Endothelial cell of umbilical vein (primary cell): Measurements from ENCODE around the gene AMN. TPM values are rescaled to one million over a fixed set of nuclear protein-coding genes. Genes with fewer than 3 reads are reported as not detected.

Source experiments
- BruUV-seq: library from RNA; stranded (reverse); fragments of 400-500 nt; replicated peaks from 2 replicates; lab custom pipeline; 2021; lab: Mats Ljungman, UMichigan
- CTCF ChIA-PET: fragments of 300-600, 350-600 bp; sonication (Branson Sonifier 250); formaldehyde crosslinking; loops from one replicate; lab custom pipeline; 2021; ENCODE audit warnings: antibody characterized with exemption, inconsistent platforms; lab: Charles Lee
- POLR2A ChIA-PET: fragments of 300-600, 350-600 bp; sonication (Branson Sonifier 250); formaldehyde crosslinking; loops from one replicate; lab custom pipeline; 2021; ENCODE audit warnings: antibody characterized with exemption, inconsistent platforms; lab: Charles Lee
- DNase-seq: peaks from one replicate; pipeline ENCODE4 v3.0.0-alpha.2; 2011; ENCODE audit warnings: low read depth, low spot score
- FAIRE-seq: peaks from 2 replicates; lab custom pipeline; 2011; peaks lifted over from hg19 to GRCh38; lab: Jason Lieb, UNC
- H2AFZ ChIP-seq: 2 replicates; pipeline ENCODE4 v1.6.0; 2012; ENCODE audit warnings: low read depth, low read length, control low read depth, inconsistent platforms
- H3K27ac ChIP-seq: 2 replicates; pipeline ENCODE4 v1.5.1; 2011; ENCODE audit warnings: low read depth, mild to moderate bottlenecking, control low read depth, low read length, moderate library complexity; ENCODE audit not compliant: insufficient read depth
- H3K27me3 ChIP-seq, 2 experiments: 2 replicates each; pipeline versions ENCODE4 v1.6.0 to v1.6.1; 2011; ENCODE audit warnings: low read length in 2 of 2, mixed read lengths in 1 of 2; ENCODE audit not compliant: control insufficient read depth in 2 of 2, insufficient read depth in 2 of 2
- H3K36me3 ChIP-seq, 2 experiments: 2 replicates in 1 of 2; 3 replicates in 1 of 2; pipeline ENCODE4 v1.5.1; 2011; ENCODE audit warnings: low read length in 2 of 2, mild to moderate bottlenecking in 1 of 2, moderate library complexity in 1 of 2; ENCODE audit not compliant: control insufficient read depth in 2 of 2, insufficient read depth in 2 of 2; ENCODE audit errors: extremely low read depth in 1 of 2
- H3K4me1 ChIP-seq: 3 replicates; pipeline ENCODE4 v1.5.1; 2011; ENCODE audit warnings: mild to moderate bottlenecking, low read length; ENCODE audit not compliant: control insufficient read depth, insufficient read depth; ENCODE audit errors: extremely low read depth
- H3K4me2 ChIP-seq: 2 replicates; pipeline ENCODE4 v1.6.1; 2011; ENCODE audit warnings: low read length, control low read depth, mixed read lengths; ENCODE audit not compliant: insufficient read depth
- H3K4me3 ChIP-seq, 3 experiments: fragments of 200-600 bp in 1 of 3; sonication (generic), shearing (Covaris generic) in 1 of 3; replicated peaks in 1 of 3; 2 replicates each; pipeline ENCODE4 v1.5.1; 2011 to 2016; ENCODE audit warnings: control low read depth in 3 of 3, low read length in 3 of 3, mild to moderate bottlenecking in 2 of 3, inconsistent platforms in 1 of 3, low read depth in 1 of 3, moderate library complexity in 1 of 3; ENCODE audit not compliant: insufficient read depth in 1 of 3
- H3K79me2 ChIP-seq: 2 replicates; pipeline ENCODE4 v1.6.0; 2012; ENCODE audit warnings: low read length, inconsistent platforms; ENCODE audit not compliant: control insufficient read depth, insufficient read depth
- H3K9ac ChIP-seq: replicated peaks from 2 replicates; pipeline ENCODE3; 2011; ENCODE audit warnings: low read length, control low read depth; ENCODE audit not compliant: insufficient read depth; ENCODE audit errors: extremely low read depth
- H3K9me1 ChIP-seq: replicated peaks from 3 replicates; pipeline ENCODE4 v1.6.0; 2011; ENCODE audit warnings: mild to moderate bottlenecking, low read length; ENCODE audit not compliant: control insufficient read depth, insufficient read depth; ENCODE audit errors: extremely low read depth
- H3K9me3 ChIP-seq: replicated peaks from 2 replicates; pipeline ENCODE4 v1.5.1; 2012; ENCODE audit warnings: low read length, inconsistent platforms; ENCODE audit not compliant: control insufficient read depth, insufficient read depth
- H4K20me1 ChIP-seq: replicated peaks from 2 replicates; pipeline ENCODE3; 2011; ENCODE audit warnings: mild to moderate bottlenecking, low read length; ENCODE audit not compliant: control insufficient read depth, insufficient read depth; ENCODE audit errors: extremely low read depth
- CTCF ChIP-seq, 2 donors: IDR thresholded peaks; 1 replicate in 1 of 2; 2 replicates in 1 of 2; pipeline ENCODE4 v1.5.1; 2011; ENCODE audit warnings: low read length in 2 of 2, mild to moderate bottlenecking in 2 of 2, moderate library complexity in 2 of 2, control low read depth in 1 of 2, inconsistent platforms in 1 of 2, low read depth in 1 of 2; ENCODE audit not compliant: insufficient read depth in 1 of 2; ENCODE audit errors: extremely low read depth in 1 of 2
- EZH2 ChIP-seq: IDR thresholded peaks from 2 replicates; pipeline ENCODE4 v1.6.1; 2012; ENCODE audit warnings: borderline replicate concordance, low read depth, mild to moderate bottlenecking, moderate library complexity, low read length, inconsistent platforms; ENCODE audit not compliant: severe bottlenecking
- FOS ChIP-seq: IDR thresholded peaks from 2 replicates; pipeline ENCODE4 v1.6.1; 2011; ENCODE audit warnings: mild to moderate bottlenecking, low read length, moderate library complexity, borderline replicate concordance; ENCODE audit not compliant: insufficient read depth
- GATA2 ChIP-seq: IDR thresholded peaks from 2 replicates; pipeline ENCODE4 v1.7.0; 2011; ENCODE audit warnings: low read depth, mild to moderate bottlenecking, moderate library complexity, mixed read lengths, low read length; ENCODE audit not compliant: insufficient read length, insufficient read depth
- JUN ChIP-seq: IDR thresholded peaks from 2 replicates; pipeline ENCODE4 v1.6.1; 2011; ENCODE audit warnings: borderline replicate concordance, low read depth; ENCODE audit not compliant: insufficient read length, insufficient read depth
- MAX ChIP-seq: IDR thresholded peaks from 2 replicates; pipeline ENCODE4 v1.6.1; 2011; ENCODE audit not compliant: insufficient read depth, insufficient read length
- MYC ChIP-seq: IDR thresholded peaks from one replicate; pipeline ENCODE4 v1.6.1; 2011; ENCODE audit warnings: mild to moderate bottlenecking, low read depth, low read length
- POLR2A ChIP-seq: IDR thresholded peaks from 2 replicates; pipeline ENCODE4 v1.6.1; 2012; ENCODE audit warnings: low read depth, mild to moderate bottlenecking, control low read depth, low read length
- POLR2AphosphoS5 ChIP-seq: IDR thresholded peaks from 2 replicates; pipeline ENCODE4 v1.6.1; 2012; ENCODE audit warnings: low read depth, mild to moderate bottlenecking, control low read depth, low read length, moderate library complexity; ENCODE audit not compliant: insufficient read depth
- dilution Hi-C: fragments of 300-500 bp; cut with MboI; formaldehyde crosslinking; loops from one replicate; pipeline ENCODE4 v1.15.0; 2019; ENCODE audit warnings: low sequenced_read_pairs; ENCODE audit not compliant: extremely low pct_ligation_motif_present
- intact Hi-C: fragments of 100-400 bp; cut with micrococcal nuclease; formaldehyde crosslinking; loops from one replicate; pipeline ENCODE4 v1.10.0; 2022
- polyA plus RNA-seq, 4 experiments: library from polyadenylated mRNA; depleted of rRNA in 3 of 4; stranded (reverse) in 3 of 4; unstranded in 1 of 4; fragments of >200 nt; gene quantifications; 2 replicates each; pipeline versions ENCODE4 v1.2.1 to v1.2.3, GENCODE V29; 2011 to 2012; ENCODE audit warnings: missing spikeins in 1 of 4
- total RNA-seq: library from RNA; stranded (reverse); gene quantifications from 2 replicates; pipeline ENCODE4 v1.2.3, GENCODE V29; 2021

AMN gene
- total and polyA plus RNA-seq, 2 donors (not counting 3 experiments of a cell fraction or from before 2014, with no cell fraction given), result 0.03 TPM; not detected in 1

GRCh38 chr14:102927346-102927877 lies 4.9 kb downstream of the AMN start:
- no peaks in the 10 kb centered on the region for H4K20me1 ChIP-seq
- H3K4me3 ChIP-seq, result no peak overlapping the region
- intact Hi-C loops (no loop called here), dilution Hi-C loops (no loop called here)
- no peak overlapping the region for H3K4me2 ChIP-seq
- FAIRE-seq (no peak), DNase-seq (no peak)
- H3K27me3 ChIP-seq, result peaks cover 47 to 68% of the 10 kb centered on the region in 2 experiments
- no TSS peak for BruUV-seq
- TF ChIP-seq FOS (no peak), POLR2AphosphoS5 (no peak), MYC (no peak), CTCF (IDR thresholded peaks at IDR 0.05; ENCODE audit: extremely low read depth in 1 of 2, insufficient read depth in 1 of 2, low read depth in 1 of 2, low read length in 2 of 2) (no peak), MAX (no peak), EZH2 (no peak), POLR2A (no peak), GATA2 (no peak), JUN (no peak)
- H3K9ac ChIP-seq, result no peak overlapping the region
- H3K4me1 ChIP-seq, result peaks cover 17% of the 10 kb centered on the region
- H3K9me3 ChIP-seq, result no peaks in the 10 kb centered on the region
- peaks cover 0 to 4% of the 10 kb centered on the region in 2 experiments for H3K36me3 ChIP-seq
- H2AFZ ChIP-seq, result no peak overlapping the region
- POLR2A ChIA-PET, result no interaction called here
- H3K79me2 ChIP-seq, result no peaks in the 10 kb centered on the region
- no peak overlapping the region for H3K27ac ChIP-seq
- CTCF ChIA-PET, result interaction anchor here (1.0 to 1.3 kb wide), 2 partner anchors 152 to 232 kb away, joined by 3 to 4 read pairs; no protein-coding TSS in a partner anchor
- H3K9me1 ChIP-seq, result no peaks in the 10 kb centered on the region
